ENCODE measurements around the gene STAP1.
"Not testable (repeated sequence)": the region's sequence is repeated elsewhere in the genome, so short reads cannot be mapped to it uniquely, and the experiment has no call there.

The STAP1 gene

GRCh38 chr4:67624939-67625338 is 66.4 kb downstream of the STAP1 start:
- no peak for DNase-seq (ENCODE audit: low read depth in 3 of 3)

- DNase-seq (ENCODE audit: low read depth in 3 of 3) = no peak
Observed at GRCh38 chr4:67632492-67632891, 74.0 kb downstream of the STAP1 start.

GRCh38 chr4:67634741-67635140 is 76.2 kb downstream of the STAP1 start:
- DNase-seq (ENCODE audit: low read depth in 3 of 3) = no peak

DNA sequence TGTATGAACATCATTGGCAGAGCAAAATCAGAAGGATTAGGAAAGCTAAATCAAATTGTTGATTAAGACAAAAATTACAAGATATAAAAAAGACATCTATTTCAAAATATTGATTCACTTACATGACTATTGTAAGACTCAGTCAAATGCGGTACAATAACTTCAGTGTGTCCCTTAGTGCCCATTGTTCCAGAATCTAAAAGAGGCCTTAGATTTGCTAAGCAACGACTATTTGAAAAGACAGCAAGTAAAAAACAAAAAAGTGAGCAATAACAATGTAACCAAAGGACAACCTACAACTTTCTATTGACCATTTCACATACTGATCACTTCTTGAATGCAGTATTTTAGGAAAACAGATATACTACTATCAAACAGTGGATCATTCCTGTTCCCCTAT is 76.8 kb downstream of the STAP1 start:
- DNase-seq (ENCODE audit: low read depth in 3 of 3) = no peak

- not testable (repeated sequence) for DNase-seq (ENCODE audit: low read depth in 3 of 3)
Observed at GRCh38 chr4:67636978-67637377, 78.5 kb downstream of the STAP1 start.

DNA sequence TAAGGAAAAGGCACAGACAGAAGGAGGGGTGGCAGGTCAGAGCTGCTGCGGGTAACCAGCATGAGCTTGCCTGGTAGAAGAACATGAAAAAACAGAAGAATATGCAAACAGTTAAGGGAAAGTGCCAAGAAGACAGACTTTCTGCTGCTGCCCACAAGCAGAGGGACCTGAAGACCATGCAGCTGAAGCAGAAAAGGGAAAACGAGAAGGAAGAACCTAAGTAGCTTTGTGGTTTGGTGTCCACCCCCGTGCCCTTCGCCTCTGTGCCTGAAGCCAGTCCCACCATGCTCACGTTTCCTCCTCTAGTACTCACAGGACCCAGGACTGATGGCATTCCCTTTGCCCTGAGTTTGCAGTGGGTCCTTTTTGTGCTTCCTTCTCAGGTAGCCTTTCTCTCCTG is 79.6 kb downstream of the STAP1 start:
- no peak for DNase-seq (ENCODE audit: low read depth in 3 of 3)

DNA sequence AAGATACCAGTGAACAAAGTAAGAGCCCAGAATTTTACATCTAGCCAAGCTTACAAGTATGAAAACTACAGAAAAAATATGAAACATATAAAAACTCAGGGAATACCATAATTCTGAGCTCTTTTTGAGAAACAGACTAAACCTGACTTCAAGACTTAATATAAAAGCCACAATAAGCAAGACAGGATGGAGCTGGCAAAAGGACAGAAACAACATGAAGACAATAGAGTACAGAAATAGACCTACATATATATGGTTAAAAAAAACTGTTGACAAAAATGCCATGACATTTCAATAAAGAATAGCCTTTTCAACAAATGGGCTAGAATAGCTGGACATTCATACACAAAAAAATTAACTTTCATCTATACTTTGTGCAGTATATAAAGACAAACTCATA is 93.0 kb downstream of the STAP1 start:
- no peak for DNase-seq (ENCODE audit: low read depth in 3 of 3)

Measured in stimulated activated CD4-positive, alpha-beta T cell treated with anti-CD3 and anti-CD28 coated beads, TNF-alpha, amount 100 ng/mL, for 4 hours (primary cell).